Parathyroid adenoma (tissue), 2 donors: ENCODE data around the gene CNTN2.

Source experiments
- H2AFZ ChIP-seq: fragments of 300-600 bp; sonication (generic); one replicate; pipeline ENCODE4 v1.7.0; 2017; ENCODE audit warnings: antibody characterized with exemption, mild to moderate bottlenecking
- H3K27ac ChIP-seq: fragments of 300-600 bp; sonication (generic); one replicate; pipeline ENCODE4 v1.7.0; 2017
- H3K27me3 ChIP-seq: fragments of 300-600 bp; sonication (generic); one replicate; pipeline ENCODE4 v1.7.0; 2017; ENCODE audit warnings: low read length; ENCODE audit not compliant: control insufficient read depth, insufficient read depth
- H3K36me3 ChIP-seq: fragments of 300-600 bp; sonication (generic); one replicate; pipeline ENCODE4 v1.7.0; 2017; ENCODE audit warnings: low read length; ENCODE audit not compliant: control insufficient read depth, insufficient read depth
- H3K4me1 ChIP-seq: fragments of 300-600 bp; sonication (generic); one replicate; pipeline ENCODE4 v1.7.0; 2017; ENCODE audit warnings: control low read depth
- H3K4me2 ChIP-seq: fragments of 300-600 bp; sonication (generic); one replicate; pipeline ENCODE4 v1.7.0; 2017; ENCODE audit warnings: low read length
- H3K4me3 ChIP-seq: fragments of 300-600 bp; sonication (generic); one replicate; pipeline ENCODE4 v1.7.0; 2017; ENCODE audit warnings: low read depth, low read length
- H3K79me2 ChIP-seq: fragments of 300-600 bp; sonication (generic); one replicate; pipeline ENCODE4 v1.7.0; 2017; ENCODE audit warnings: control low read depth
- H3K9ac ChIP-seq: fragments of 300-600 bp; sonication (generic); one replicate; pipeline ENCODE4 v1.7.0; 2017; ENCODE audit warnings: mild to moderate bottlenecking
- H3K9me3 ChIP-seq: fragments of 300-600 bp; sonication (generic); one replicate; pipeline ENCODE4 v1.7.0; 2017; ENCODE audit warnings: low read length; ENCODE audit not compliant: control insufficient read depth
- CTCF ChIP-seq: fragments of 300-600 bp; sonication (generic); IDR thresholded peaks from one replicate; pipeline ENCODE4 v1.7.0; 2017; ENCODE audit warnings: antibody characterized with exemption, mild to moderate bottlenecking
- donor health status: primary hyperparathyroidism.

The CNTN2 gene

GRCh38 chr1:205009670-205010069 lies 33.3 kb upstream of the CNTN2 start:
- Histone ChIP-seq H3K79me2 (no peaks in the 10 kb centered on the region), H3K9ac (no peak overlapping the region), H3K4me3 (no peak overlapping the region), H3K4me1 (no peaks in the 10 kb centered on the region), H3K4me2 (no peak overlapping the region), H3K27ac (no peak overlapping the region), H3K36me3 (no peaks in the 10 kb centered on the region), H3K27me3 (no peaks in the 10 kb centered on the region), H3K9me3 (no peaks in the 10 kb centered on the region), H2AFZ (no peak overlapping the region)
- TF ChIP-seq CTCF = no peak

- Histone ChIP-seq H3K4me2 (no peak overlapping the region), H3K4me3 (no peak overlapping the region), H3K9me3 (no peaks in the 10 kb centered on the region), H3K36me3 (no peaks in the 10 kb centered on the region), H3K79me2 (no peaks in the 10 kb centered on the region), H3K9ac (no peak overlapping the region), H3K27me3 (no peaks in the 10 kb centered on the region), H2AFZ (no peak overlapping the region), H3K4me1 (no peaks in the 10 kb centered on the region), H3K27ac (no peak overlapping the region)
- no peak for TF ChIP-seq CTCF
These were observed 30.4 kb upstream of the CNTN2 start for GRCh38 chr1:205012391-205013140.

GRCh38 chr1:205013683-205014367 lies 29.2 kb upstream of the CNTN2 start:
- H3K27me3 ChIP-seq = no peaks in the 10 kb centered on the region
- no peaks in the 10 kb centered on the region for H3K79me2 ChIP-seq
- H3K4me2 ChIP-seq = no peak overlapping the region
- no peak overlapping the region for H3K9ac ChIP-seq
- H3K27ac ChIP-seq = no peak overlapping the region
- H3K4me3 ChIP-seq = no peak overlapping the region
- H2AFZ ChIP-seq = no peak overlapping the region
- H3K36me3 ChIP-seq = no peaks in the 10 kb centered on the region
- no peak for TF ChIP-seq CTCF
- H3K4me1 ChIP-seq = no peaks in the 10 kb centered on the region
- H3K9me3 ChIP-seq = no peaks in the 10 kb centered on the region

GRCh38 chr1:205014783-205015182 lies 28.2 kb upstream of the CNTN2 start:
- Histone ChIP-seq H3K79me2 (no peaks in the 10 kb centered on the region), H3K36me3 (no peaks in the 10 kb centered on the region), H3K4me3 (no peak overlapping the region), H3K4me2 (no peak overlapping the region), H3K27ac (no peak overlapping the region), H3K27me3 (no peaks in the 10 kb centered on the region), H3K9ac (no peak overlapping the region), H2AFZ (no peak overlapping the region), H3K9me3 (no peaks in the 10 kb centered on the region), H3K4me1 (no peaks in the 10 kb centered on the region)
- no peak for TF ChIP-seq CTCF
